HepG2 (cell line): Measurements from ENCODE around the gene RPRML. TPM values are rescaled to one million over a fixed set of nuclear protein-coding genes. Genes with fewer than 3 reads are reported as not detected.

Experiments
- AHR ChIP-seq: IDR thresholded peaks from 2 replicates; pipeline ENCODE4 v1.6.1; 2018; ENCODE audit warnings: missing genetic modification reagents, missing compliant biosample characterization
- KMT2B ChIP-seq: IDR thresholded peaks from 2 replicates; pipeline ENCODE4 v1.6.1; 2016; ENCODE audit warnings: missing genetic modification reagents, missing compliant biosample characterization
- MYC ChIP-seq: sonication (generic); formaldehyde crosslinking; IDR thresholded peaks from 2 replicates; pipeline ENCODE4 v1.9.0; 2021; ENCODE audit warnings: missing genetic modification reagents, borderline replicate concordance
- POLR2AphosphoS2 ChIP-seq: IDR thresholded peaks from 2 replicates; pipeline ENCODE4 v1.6.1; 2011; ENCODE audit warnings: low read depth, low read length, improper control_type of control experiment
- PRDM15 ChIP-seq: sonication (generic); formaldehyde crosslinking; IDR thresholded peaks from 2 replicates; pipeline ENCODE4 v1.4.0; 2020; ENCODE audit warnings: missing genetic modification reagents
- ZBTB7B ChIP-seq: sonication (generic); formaldehyde crosslinking; IDR thresholded peaks from 2 replicates; pipeline ENCODE4 v1.4.0; 2020; ENCODE audit warnings: missing genetic modification reagents
- ZIK1 ChIP-seq: sonication (generic); formaldehyde crosslinking; IDR thresholded peaks from 2 replicates; pipeline ENCODE4 v1.5.0; 2020; ENCODE audit warnings: mild to moderate bottlenecking, low read depth, missing genetic modification reagents, borderline replicate concordance
- ZNF281 ChIP-seq: sonication (generic); formaldehyde crosslinking; IDR thresholded peaks from 2 replicates; pipeline ENCODE4 v1.4.0; 2020; ENCODE audit warnings: missing genetic modification reagents, borderline replicate concordance
- ZNF484 ChIP-seq: sonication (generic); formaldehyde crosslinking; IDR thresholded peaks from 2 replicates; pipeline ENCODE4 v1.5.1; 2020; ENCODE audit warnings: mild to moderate bottlenecking, low read depth, missing genetic modification reagents, borderline replicate concordance
- ZSCAN9 ChIP-seq: IDR thresholded peaks from 2 replicates; pipeline ENCODE4 v1.6.1; 2016; ENCODE audit warnings: borderline replicate concordance
- polyA plus RNA-seq, 8 experiments: library from polyadenylated mRNA; depleted of rRNA in 3 of 8; stranded (reverse) in 7 of 8; unstranded in 1 of 8; fragments of >200 nt; fragmentation: Illumina TruSeq in 4 of 8; extraction: Trizol in 4 of 8; gene quantifications; 2 replicates each; pipeline versions ENCODE4 v1.2.1 to v1.2.3, GENCODE V29; 2011 to 2016; ENCODE audit warnings: low read depth in 4 of 8, missing spikeins in 1 of 8, mixed read lengths in 1 of 8; ENCODE audit not compliant: insufficient read depth in 1 of 8
- total RNA-seq, 5 experiments: library from RNA; depleted of rRNA; stranded (reverse); fragments of >200 nt; fragmentation: Illumina TruSeq; extraction: Trizol; gene quantifications; 2 replicates each; pipeline ENCODE4 v1.2.3, GENCODE V29; 2016; ENCODE audit warnings: low read depth in 1 of 5
- TF ChIP-seq, protein P1 (sequence below): sonication (generic); formaldehyde crosslinking; IDR thresholded peaks from 2 replicates; pipeline ENCODE4 v1.5.0; 2020; ENCODE audit warnings: missing genetic modification reagents, mild to moderate bottlenecking, borderline replicate concordance
- TF ChIP-seq, protein P2 (sequence below): sonication (generic); formaldehyde crosslinking; IDR thresholded peaks from 2 replicates; pipeline ENCODE4 v1.4.0; 2020; ENCODE audit warnings: missing genetic modification reagents, borderline replicate concordance
- TF ChIP-seq, protein P3 (sequence below): sonication (generic); formaldehyde crosslinking; IDR thresholded peaks from 2 replicates; pipeline ENCODE4 v1.5.1; 2020; ENCODE audit warnings: missing genetic modification reagents, mild to moderate bottlenecking, borderline replicate concordance

Gene RPRML
- total and polyA plus RNA-seq, 2 of the 13 experiments (the other 11 are each of a cell fraction or from before 2014, with no cell fraction given) = not detected

- TF ChIP-seq, protein P1, sequence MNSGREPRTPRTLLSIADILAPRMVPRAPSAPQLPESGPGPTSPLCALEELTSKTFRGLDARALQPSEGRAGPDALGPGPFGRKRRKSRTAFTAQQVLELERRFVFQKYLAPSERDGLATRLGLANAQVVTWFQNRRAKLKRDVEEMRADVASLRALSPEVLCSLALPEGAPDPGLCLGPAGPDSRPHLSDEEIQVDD (CRISPR knock-in tag) = 0 out of 2 replicates have a peak, but pooled peaks have one; percentile 71
- TF ChIP-seq KMT2B (CRISPR knock-in tag) = peak; percentile 78
- TF ChIP-seq, protein P2, sequence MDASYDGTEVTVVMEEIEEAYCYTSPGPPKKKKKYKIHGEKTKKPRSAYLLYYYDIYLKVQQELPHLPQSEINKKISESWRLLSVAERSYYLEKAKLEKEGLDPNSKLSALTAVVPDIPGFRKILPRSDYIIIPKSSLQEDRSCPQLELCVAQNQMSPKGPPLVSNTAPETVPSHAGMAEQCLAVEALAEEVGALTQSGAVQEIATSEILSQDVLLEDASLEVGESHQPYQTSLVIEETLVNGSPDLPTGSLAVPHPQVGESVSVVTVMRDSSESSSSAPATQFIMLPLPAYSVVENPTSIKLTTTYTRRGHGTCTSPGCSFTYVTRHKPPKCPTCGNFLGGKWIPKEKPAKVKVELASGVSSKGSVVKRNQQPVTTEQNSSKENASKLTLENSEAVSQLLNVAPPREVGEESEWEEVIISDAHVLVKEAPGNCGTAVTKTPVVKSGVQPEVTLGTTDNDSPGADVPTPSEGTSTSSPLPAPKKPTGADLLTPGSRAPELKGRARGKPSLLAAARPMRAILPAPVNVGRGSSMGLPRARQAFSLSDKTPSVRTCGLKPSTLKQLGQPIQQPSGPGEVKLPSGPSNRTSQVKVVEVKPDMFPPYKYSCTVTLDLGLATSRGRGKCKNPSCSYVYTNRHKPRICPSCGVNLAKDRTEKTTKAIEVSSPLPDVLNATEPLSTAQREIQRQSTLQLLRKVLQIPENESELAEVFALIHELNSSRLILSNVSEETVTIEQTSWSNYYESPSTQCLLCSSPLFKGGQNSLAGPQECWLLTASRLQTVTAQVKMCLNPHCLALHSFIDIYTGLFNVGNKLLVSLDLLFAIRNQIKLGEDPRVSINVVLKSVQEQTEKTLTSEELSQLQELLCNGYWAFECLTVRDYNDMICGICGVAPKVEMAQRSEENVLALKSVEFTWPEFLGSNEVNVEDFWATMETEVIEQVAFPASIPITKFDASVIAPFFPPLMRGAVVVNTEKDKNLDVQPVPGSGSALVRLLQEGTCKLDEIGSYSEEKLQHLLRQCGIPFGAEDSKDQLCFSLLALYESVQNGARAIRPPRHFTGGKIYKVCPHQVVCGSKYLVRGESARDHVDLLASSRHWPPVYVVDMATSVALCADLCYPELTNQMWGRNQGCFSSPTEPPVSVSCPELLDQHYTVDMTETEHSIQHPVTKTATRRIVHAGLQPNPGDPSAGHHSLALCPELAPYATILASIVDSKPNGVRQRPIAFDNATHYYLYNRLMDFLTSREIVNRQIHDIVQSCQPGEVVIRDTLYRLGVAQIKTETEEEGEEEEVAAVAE (CRISPR knock-in tag) = peak; percentile 91; the same call in 1 of the 2 replicates
- TF ChIP-seq MYC (CRISPR knock-in tag) = peak; percentile 100
- peak; percentile 91 for TF ChIP-seq AHR (CRISPR knock-in tag)
- TF ChIP-seq ZNF281 (CRISPR knock-in tag) = peak; percentile 100
- no peak for TF ChIP-seq PRDM15
- TF ChIP-seq ZIK1 = peak; percentile 88; the same call in 1 of the 2 replicates
- TF ChIP-seq, protein P3, sequence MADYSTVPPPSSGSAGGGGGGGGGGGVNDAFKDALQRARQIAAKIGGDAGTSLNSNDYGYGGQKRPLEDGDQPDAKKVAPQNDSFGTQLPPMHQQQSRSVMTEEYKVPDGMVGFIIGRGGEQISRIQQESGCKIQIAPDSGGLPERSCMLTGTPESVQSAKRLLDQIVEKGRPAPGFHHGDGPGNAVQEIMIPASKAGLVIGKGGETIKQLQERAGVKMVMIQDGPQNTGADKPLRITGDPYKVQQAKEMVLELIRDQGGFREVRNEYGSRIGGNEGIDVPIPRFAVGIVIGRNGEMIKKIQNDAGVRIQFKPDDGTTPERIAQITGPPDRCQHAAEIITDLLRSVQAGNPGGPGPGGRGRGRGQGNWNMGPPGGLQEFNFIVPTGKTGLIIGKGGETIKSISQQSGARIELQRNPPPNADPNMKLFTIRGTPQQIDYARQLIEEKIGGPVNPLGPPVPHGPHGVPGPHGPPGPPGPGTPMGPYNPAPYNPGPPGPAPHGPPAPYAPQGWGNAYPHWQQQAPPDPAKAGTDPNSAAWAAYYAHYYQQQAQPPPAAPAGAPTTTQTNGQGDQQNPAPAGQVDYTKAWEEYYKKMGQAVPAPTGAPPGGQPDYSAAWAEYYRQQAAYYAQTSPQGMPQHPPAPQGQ (CRISPR knock-in tag) = peak; percentile 75; the same call in 1 of the 2 replicates
- no peak; the same call in 1 of the 2 replicates for TF ChIP-seq ZNF484 (CRISPR knock-in tag)
- peak; percentile 57; the same call in 1 of the 2 replicates for TF ChIP-seq ZBTB7B (CRISPR knock-in tag)
- TF ChIP-seq POLR2AphosphoS2 = peak; percentile 59; the same call in 1 of the 2 replicates
- TF ChIP-seq ZSCAN9 (CRISPR knock-in tag) = peak; percentile 97
Observed at GRCh38 chr17:46943501-46944393, 35.3 kb downstream of the RPRML start (continued).
